VCaP (cell line): ENCODE results near the gene SCARF2.
"Not testable (repeated sequence)": the region's sequence is repeated elsewhere in the genome, so short reads cannot be mapped to it uniquely, and the experiment has no call there.

ENCODE experiments used
- H3K27ac ChIP-seq: fragments of 450-650 bp; 2 replicates; pipeline ENCODE4 v1.5.1; 2017
- CTCF ChIP-seq: fragments of 450-650 bp; conservative IDR thresholded peaks from 2 replicates; pipeline ENCODE4 v1.5.1; 2017; ENCODE audit warnings: mild to moderate bottlenecking, moderate library complexity

The SCARF2 gene

DNA sequence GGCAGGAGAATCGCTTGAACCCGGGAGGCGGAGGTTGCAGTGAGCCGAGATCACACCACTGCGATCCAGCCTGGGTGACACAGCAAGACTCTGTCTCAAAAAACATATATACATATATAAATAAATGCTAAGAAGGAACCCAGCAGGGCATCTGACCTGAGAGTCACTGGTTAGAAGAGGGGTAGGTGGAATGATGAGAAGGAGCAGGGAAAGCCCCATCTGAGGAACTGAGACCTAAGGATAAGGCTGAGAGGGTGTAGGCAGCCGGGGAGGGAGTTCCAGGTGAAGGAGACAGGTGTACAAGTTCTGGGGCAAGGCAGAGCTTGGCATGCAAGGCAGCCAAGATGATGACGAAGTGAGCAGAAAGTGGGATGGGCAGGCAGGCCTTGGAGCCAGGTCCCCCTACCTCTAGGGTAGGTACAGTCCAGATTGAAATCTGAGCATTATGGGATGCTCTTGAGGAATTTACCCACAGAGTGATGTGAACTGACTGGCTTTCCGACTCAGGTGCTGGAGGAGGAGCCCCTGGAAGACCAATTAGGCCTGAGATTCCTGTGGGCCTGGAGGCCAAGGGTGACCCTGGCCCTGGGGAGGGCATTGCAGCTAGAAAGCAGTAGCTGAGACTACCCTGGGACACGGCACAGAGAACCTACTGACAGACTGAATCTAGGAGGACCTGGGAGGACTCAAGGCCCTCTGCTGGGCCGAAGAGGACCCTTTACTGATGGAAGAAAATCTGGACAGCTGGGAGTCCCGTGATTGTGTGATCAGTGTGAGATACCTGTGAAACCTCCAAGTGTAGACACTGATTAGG lies 35.2 kb upstream of the SCARF2 start:
- no peak overlapping the region for H3K27ac ChIP-seq
- no peak for TF ChIP-seq CTCF

- TF ChIP-seq CTCF: no peak
Observed at GRCh38 chr22:20471126-20471833, 33.7 kb upstream of the SCARF2 start.

GRCh38 chr22:20470525-20470924 lies 32.9 kb upstream of the SCARF2 start:
- H3K27ac ChIP-seq: not testable (repeated sequence)

More at GRCh38 chr22:20471126-20471833, 33.7 kb upstream of the SCARF2 start:
- H3K27ac ChIP-seq: no peak overlapping the region

DNA sequence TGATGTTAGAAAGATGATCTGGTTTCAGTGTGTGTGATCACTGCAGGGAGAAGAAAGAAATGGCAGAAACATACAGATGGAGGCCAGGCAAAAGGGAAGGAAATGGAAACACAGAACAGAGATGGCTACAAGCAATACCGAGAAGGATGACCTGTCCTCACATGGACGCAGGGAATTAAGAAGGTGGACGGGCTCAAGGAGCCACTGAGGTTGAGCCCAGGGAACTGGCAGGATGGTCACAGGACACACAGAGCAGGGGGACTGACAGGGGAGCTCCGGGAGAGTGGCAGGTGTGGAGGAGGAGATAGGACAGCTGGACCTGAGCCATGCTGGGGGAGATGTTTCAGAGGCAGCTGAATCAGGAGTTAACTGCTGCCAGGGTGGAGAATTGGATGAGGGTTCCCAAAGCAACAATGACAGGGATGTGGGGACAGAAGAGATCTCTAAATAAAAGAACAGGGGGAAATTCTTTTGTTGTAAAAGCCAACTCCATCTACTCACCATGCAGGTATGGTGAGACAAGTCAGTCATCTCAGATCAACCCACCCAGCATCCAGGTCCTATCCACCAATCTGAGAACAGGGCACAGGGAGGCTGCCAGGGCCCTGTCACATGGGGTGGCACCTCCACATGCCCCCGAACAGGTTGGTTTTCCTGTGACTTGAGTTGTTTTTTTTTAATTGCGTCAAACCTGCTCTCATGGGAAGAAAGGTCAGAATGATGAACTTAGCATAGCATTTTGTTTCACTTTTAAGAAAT lies 31.7 kb upstream of the SCARF2 start:
- no peak overlapping the region for H3K27ac ChIP-seq
- TF ChIP-seq CTCF: no peak

GRCh38 chr22:20466659-20467379 lies 29.2 kb upstream of the SCARF2 start:
- no peak for TF ChIP-seq CTCF
- H3K27ac ChIP-seq: no peak overlapping the region

GRCh38 chr22:20465759-20466077 lies 28.1 kb upstream of the SCARF2 start:
- TF ChIP-seq CTCF: no peak
- no peak overlapping the region for H3K27ac ChIP-seq

- TF ChIP-seq CTCF: no peak
- H3K27ac ChIP-seq: no peak overlapping the region
Observed at GRCh38 chr22:20464912-20465758, 27.5 kb upstream of the SCARF2 start.
